Activated naive CD8-positive, alpha-beta T cell treated with anti-CD3 and anti-CD28 coated beads, Interleukin-2, amount 50 U/mL, for 16 hours (primary cell): ENCODE results near the gene SHMT2.

Experiments used
- DNase-seq: peaks from one replicate; pipeline ENCODE4 v3.0.0-alpha.2; 2020; ENCODE audit warnings: low read depth, low spot score

The SHMT2 gene

GRCh38 chr12:57239587-57240065, 10.1 kb downstream of the SHMT2 start:
- no peak for DNase-seq

- no peak for DNase-seq
These were observed 10.8 kb downstream of the SHMT2 start for GRCh38 chr12:57240066-57240921.

- no peak for DNase-seq
These were observed 11.5 kb downstream of the SHMT2 start for GRCh38 chr12:57240926-57241401.

- DNase-seq = no peak
These were observed 12.1 kb downstream of the SHMT2 start for GRCh38 chr12:57241402-57242310.

- DNase-seq = no peak
These were observed 12.8 kb downstream of the SHMT2 start for GRCh38 chr12:57242329-57242690.

- peak; percentile 35 for DNase-seq
These were observed 13.4 kb downstream of the SHMT2 start for GRCh38 chr12:57242691-57243454.

- peak; percentile 62 for DNase-seq
These were observed 14.2 kb downstream of the SHMT2 start for GRCh38 chr12:57243521-57244311.

GRCh38 chr12:57244312-57244696, 14.8 kb downstream of the SHMT2 start:
- DNase-seq = no peak

GRCh38 chr12:57247041-57247440, 17.5 kb downstream of the SHMT2 start:
- no peak for DNase-seq

- DNase-seq = no peak
These were observed 19.6 kb downstream of the SHMT2 start for GRCh38 chr12:57248934-57249742.

- no peak for DNase-seq
These were observed 21.0 kb downstream of the SHMT2 start for GRCh38 chr12:57250541-57250940.

GRCh38 chr12:57250956-57251355, 21.4 kb downstream of the SHMT2 start, which contains the start of gene STAC3:
STAC3 (minus strand) TSS chr12:57251187; CDS start chr12:57249636, 1,551 bp downstream.
- no peak for DNase-seq

GRCh38 chr12:57254506-57255280, 25.2 kb downstream of the SHMT2 start:
- no peak for DNase-seq

GRCh38 chr12:57255916-57256315, 26.4 kb downstream of the SHMT2 start:
- no peak for DNase-seq

GRCh38 chr12:57258977-57259970, 29.8 kb downstream of the SHMT2 start:
- no peak for DNase-seq

- no peak for DNase-seq
These were observed 30.9 kb downstream of the SHMT2 start for GRCh38 chr12:57260366-57260765.

- DNase-seq = no peak
These were observed 31.9 kb downstream of the SHMT2 start for GRCh38 chr12:57261428-57261865.
